ENCODE data around the gene ALDH5A1. TPM values are rescaled to one million over a fixed set of nuclear protein-coding genes. Genes with fewer than 3 reads are reported as not detected.

The ALDH5A1 gene
- 10 to 100 TPM in 3 of 4 donors, 1 to 10 TPM in 1; 7.8 to 12.0 (median 11.5) TPM for total RNA-seq

DNA sequence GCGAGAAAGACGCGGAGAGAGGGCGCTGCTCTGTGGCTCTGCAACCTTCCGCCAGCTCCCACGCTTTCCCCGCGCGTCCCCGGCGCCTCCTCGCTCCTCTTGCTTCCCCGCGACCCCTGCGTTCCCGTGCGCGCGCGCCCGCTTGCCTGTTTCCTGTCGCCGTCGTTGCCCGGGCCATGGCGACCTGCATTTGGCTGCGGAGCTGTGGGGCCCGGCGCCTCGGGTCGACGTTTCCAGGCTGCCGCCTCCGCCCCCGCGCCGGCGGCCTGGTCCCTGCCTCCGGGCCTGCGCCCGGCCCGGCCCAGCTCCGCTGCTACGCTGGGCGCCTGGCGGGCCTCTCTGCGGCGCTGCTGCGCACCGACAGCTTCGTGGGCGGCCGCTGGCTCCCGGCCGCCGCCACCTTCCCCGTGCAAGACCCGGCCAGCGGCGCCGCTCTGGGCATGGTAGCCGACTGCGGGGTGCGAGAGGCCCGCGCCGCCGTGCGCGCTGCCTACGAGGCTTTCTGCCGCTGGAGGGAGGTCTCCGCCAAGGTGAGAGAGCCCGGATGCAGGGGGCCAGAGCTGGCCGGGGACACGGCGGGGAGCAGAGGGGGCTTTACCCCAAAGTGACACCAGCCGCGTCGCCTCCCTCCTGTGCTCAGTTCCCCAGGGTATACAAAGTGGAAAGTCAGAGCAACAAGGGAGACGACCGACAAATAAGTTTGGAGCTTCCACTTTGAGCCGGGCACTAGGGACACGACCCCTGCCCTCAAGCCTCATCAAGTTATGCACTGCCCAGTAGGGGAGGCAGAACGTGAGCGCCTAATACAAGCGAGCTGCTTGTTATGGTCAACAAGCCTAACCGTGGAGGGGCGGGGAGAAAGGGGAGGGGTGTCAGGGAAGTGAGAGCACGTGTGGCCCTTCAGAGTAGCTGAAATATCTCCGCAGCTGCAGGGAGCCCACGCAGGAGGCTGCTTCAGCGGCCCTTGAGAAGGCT, at the start of gene ALDH5A1:
ALDH5A1 (plus strand) TSS at position 149 of the 975 bp plus-strand sequence; CDS start at position 177, 28 bp downstream.
- Histone ChIP-seq H3K27ac (peak within 1 kb of the TSS; percentile 64 to 88 (median 82)), H3K4me1 (peaks cover 0 to 21% (median 8%) of the 10 kb centered on the region in 4 donors), H3K27me3 (no peaks in the 10 kb centered on the region), H3K4me3 (peak within 1 kb of the TSS; percentile 54 to 83 (median 64)), H3K36me3 (peaks cover 0 to 16% (median 0%) of the 10 kb centered on the region in 3 donors), H3K9me3 (no peaks in the 10 kb centered on the region)
- DNase-seq (ENCODE audit: low spot score in 2 of 2) = peak; percentile 31 to 68
- WGBS, 2 donors = 0 to 1% methylated on average over 27 to 56 of the region's 93 CpGs
- TF ChIP-seq EP300 (IDR thresholded peaks at IDR 0.05) (peak in 1 of 2 donors; percentile 26), POLR2A (IDR thresholded peaks at IDR 0.05) (peak in 1 of 2 donors; percentile 9), CTCF (IDR thresholded peaks at IDR 0.05) (peak in 2 of 5 experiments; percentile 25 to 28)

DNA sequence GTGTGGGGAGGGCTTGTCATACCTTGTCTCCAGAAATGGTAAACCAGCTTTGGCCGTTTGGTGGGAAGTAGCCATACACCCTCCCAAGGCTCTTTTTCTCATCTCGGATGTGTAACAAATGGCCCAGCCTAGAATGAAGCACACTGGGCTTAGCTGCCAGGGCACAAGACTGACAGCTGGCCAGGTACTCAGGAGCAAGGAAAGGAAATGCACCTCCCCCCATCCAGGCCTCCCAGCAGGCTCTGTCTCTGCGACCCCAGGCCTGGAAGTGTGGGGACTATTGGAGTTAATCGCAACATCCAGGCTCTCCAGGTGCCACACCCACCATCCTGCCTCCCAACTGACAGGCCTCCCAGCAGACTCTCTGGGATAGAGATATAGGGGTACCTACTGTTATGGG, 49.1 kb upstream of the ALDH5A1 start:
- Histone ChIP-seq H3K27me3 (no peaks in the 10 kb centered on the region), H3K9me3 (no peaks in the 10 kb centered on the region), H3K27ac (no peak overlapping the region), H3K4me1 (no peaks in the 10 kb centered on the region), H3K4me3 (no peak overlapping the region), H3K36me3 (peaks cover 0 to 18% (median 0%) of the 10 kb centered on the region in 3 donors)
- WGBS, 2 donors = 65 to 76% methylated on average over 4 of the region's 4 CpGs
- no peak for DNase-seq (ENCODE audit: low spot score in 2 of 2)
- TF ChIP-seq EP300 (IDR thresholded peaks at IDR 0.05) (no peak), POLR2A (IDR thresholded peaks at IDR 0.05) (no peak), CTCF (IDR thresholded peaks at IDR 0.05) (no peak)

DNA sequence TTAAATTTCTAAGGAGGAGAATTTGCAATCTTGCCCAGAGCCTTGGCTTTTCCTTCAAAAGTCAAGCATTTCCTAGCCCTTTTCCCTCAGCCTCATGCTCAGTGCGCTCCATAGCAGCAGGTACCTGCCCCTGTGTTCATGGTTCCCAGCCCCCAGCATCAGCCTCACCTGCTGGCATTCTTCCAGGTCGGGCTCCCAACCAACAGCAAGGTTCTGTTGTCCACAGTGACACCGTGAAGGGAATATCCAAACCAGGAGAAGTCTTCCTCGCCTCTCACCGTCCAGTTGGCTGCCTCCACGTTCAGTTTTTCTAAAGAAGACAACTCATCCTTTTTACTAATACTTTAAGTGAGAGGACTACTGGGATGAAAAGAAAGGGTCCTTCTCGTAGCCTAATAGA, 48.1 kb upstream of the ALDH5A1 start:
- 85 to 91% methylated on average over 7 of the region's 7 CpGs for WGBS, 2 donors
- no peak for TF ChIP-seq CTCF (IDR thresholded peaks at IDR 0.05)
- no peak for TF ChIP-seq POLR2A (IDR thresholded peaks at IDR 0.05)
- no peak for TF ChIP-seq EP300 (IDR thresholded peaks at IDR 0.05)
- Histone ChIP-seq H3K27ac (no peak overlapping the region), H3K27me3 (no peaks in the 10 kb centered on the region), H3K9me3 (no peaks in the 10 kb centered on the region), H3K4me3 (no peak overlapping the region), H3K4me1 (no peaks in the 10 kb centered on the region), H3K36me3 (peaks cover 0 to 18% (median 0%) of the 10 kb centered on the region in 3 donors)
- DNase-seq (ENCODE audit: low spot score in 2 of 2) = no peak

GRCh38 chr6:24448396-24448795, 46.4 kb upstream of the ALDH5A1 start:
- no peaks in the 10 kb centered on the region for H3K4me1 ChIP-seq
- TF ChIP-seq CTCF (IDR thresholded peaks at IDR 0.05) (no peak), POLR2A (IDR thresholded peaks at IDR 0.05) (no peak), EP300 (IDR thresholded peaks at IDR 0.05) (no peak)
- no peak for DNase-seq (ENCODE audit: low spot score in 2 of 2)
- H3K27ac ChIP-seq = no peak overlapping the region
- no peaks in the 10 kb centered on the region for H3K27me3 ChIP-seq
- no peak overlapping the region for H3K4me3 ChIP-seq
- H3K9me3 ChIP-seq = no peaks in the 10 kb centered on the region
- peaks cover 0 to 18% (median 0%) of the 10 kb centered on the region in 3 donors for H3K36me3 ChIP-seq
- 63 to 74% methylated on average over 4 of the region's 4 CpGs for WGBS, 2 donors

All from tibial nerve (tissue), 4 donors.